H4 (cell line): ENCODE data around the gene URM1. TPM values are rescaled to one million over a fixed set of nuclear protein-coding genes. Genes with fewer than 3 reads are reported as not detected.

Source experiments
- DNase-seq: peaks from one replicate; pipeline ENCODE4 v3.0.0-alpha.2; 2015; ENCODE audit warnings: low spot score
- total RNA-seq: library from RNA; depleted of rRNA; stranded (reverse); fragments of >200 nt; shearing (Covaris generic); gene quantifications from 2 replicates; pipeline ENCODE4 v1.2.3, GENCODE V29; 2014

Gene URM1
- total RNA-seq, 1 experiment from 2014 or later: 52.3 TPM

GRCh38 chr9:128349125-128349524, 22.0 kb upstream of the URM1 start:
- no peak for DNase-seq

- DNase-seq: no peak
Observed at GRCh38 chr9:128349772-128350171, 21.4 kb upstream of the URM1 start.

- DNase-seq: no peak
Observed at GRCh38 chr9:128355451-128355850, 15.7 kb upstream of the URM1 start.

GRCh38 chr9:128358090-128358489, 13.1 kb upstream of the URM1 start:
- no peak for DNase-seq

- DNase-seq: no peak
Observed at GRCh38 chr9:128358861-128359260, 12.3 kb upstream of the URM1 start.

- DNase-seq: no peak
Observed at GRCh38 chr9:128360826-128361225, 10.3 kb upstream of the URM1 start.

- DNase-seq: no peak
Observed at GRCh38 chr9:128361296-128361985, 9.7 kb upstream of the URM1 start.

GRCh38 chr9:128361986-128362646, 9.1 kb upstream of the URM1 start:
- peak; percentile 77 for DNase-seq

GRCh38 chr9:128362774-128363173, 8.4 kb upstream of the URM1 start:
- DNase-seq: no peak

GRCh38 chr9:128365525-128365924, 5.6 kb upstream of the URM1 start:
- DNase-seq: no peak

GRCh38 chr9:128369024-128369706, 2.0 kb upstream of the URM1 start:
- no peak for DNase-seq

GRCh38 chr9:128370367-128370751, 815 bp upstream of the URM1 start:
- DNase-seq: no peak

- DNase-seq: no peak
Observed at GRCh38 chr9:128371630-128372117, 500 bp downstream of the URM1 start.

- no peak for DNase-seq
Observed at GRCh38 chr9:128372188-128372641, 1.0 kb downstream of the URM1 start.

- no peak for DNase-seq
Observed at GRCh38 chr9:128372784-128373183, 1.6 kb downstream of the URM1 start.

GRCh38 chr9:128374221-128374675, 3.1 kb downstream of the URM1 start:
- no peak for DNase-seq

GRCh38 chr9:128375865-128376264, 4.7 kb downstream of the URM1 start:
- DNase-seq: no peak

- no peak for DNase-seq
Observed at GRCh38 chr9:128382261-128382660, 11.1 kb downstream of the URM1 start.

- no peak for DNase-seq
Observed at GRCh38 chr9:128383007-128383753, 12.0 kb downstream of the URM1 start.

GRCh38 chr9:128383791-128384190, 12.6 kb downstream of the URM1 start:
- no peak for DNase-seq

- no peak for DNase-seq
Observed at GRCh38 chr9:128384801-128385495, 13.8 kb downstream of the URM1 start.
